Esophagus squamous epithelium (tissue), 4 donors: Measurements from ENCODE around the gene RFPL3.

Source experiments
- POLR2A ChIP-seq, 4 donors: fragments of 450-650 bp; IDR thresholded peaks; one replicate each; pipeline ENCODE4 v1.6.1; 2017; ENCODE audit warnings: antibody characterized with exemption in 4 of 4, mild to moderate bottlenecking in 4 of 4, moderate library complexity in 3 of 4
- TF ChIP-seq, protein P1 (sequence below), 6 experiments: fragments of 450-650 bp in 4 of 6; fragments of 200-600 bp in 2 of 6; sonication (generic) in 2 of 6; IDR thresholded peaks; one replicate each; pipeline ENCODE4 v1.5.1; 2016 to 2019; ENCODE audit warnings: antibody characterized with exemption in 6 of 6, mild to moderate bottlenecking in 4 of 6, moderate library complexity in 4 of 6

DNA sequence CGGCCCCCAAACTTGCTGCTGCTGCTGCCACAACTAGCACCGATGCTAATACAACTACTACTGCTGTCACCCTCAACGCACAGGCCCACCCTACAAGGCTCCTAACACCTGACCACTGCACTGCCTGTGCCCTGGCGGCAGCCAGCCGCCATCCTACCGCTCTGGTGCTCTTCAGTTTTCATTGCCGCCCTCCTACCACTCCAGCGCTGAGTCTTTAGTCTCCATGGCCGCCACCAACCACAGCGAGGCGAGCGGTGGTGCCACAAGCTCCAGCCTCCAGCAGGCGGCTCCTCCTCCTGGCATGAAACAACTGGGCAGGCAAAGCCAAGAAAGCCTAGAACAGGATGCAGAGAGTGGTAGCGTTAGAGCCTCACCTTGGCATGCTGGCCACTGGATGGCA, 5.0 kb upstream of the RFPL3 start:
- TF ChIP-seq, protein P1, sequence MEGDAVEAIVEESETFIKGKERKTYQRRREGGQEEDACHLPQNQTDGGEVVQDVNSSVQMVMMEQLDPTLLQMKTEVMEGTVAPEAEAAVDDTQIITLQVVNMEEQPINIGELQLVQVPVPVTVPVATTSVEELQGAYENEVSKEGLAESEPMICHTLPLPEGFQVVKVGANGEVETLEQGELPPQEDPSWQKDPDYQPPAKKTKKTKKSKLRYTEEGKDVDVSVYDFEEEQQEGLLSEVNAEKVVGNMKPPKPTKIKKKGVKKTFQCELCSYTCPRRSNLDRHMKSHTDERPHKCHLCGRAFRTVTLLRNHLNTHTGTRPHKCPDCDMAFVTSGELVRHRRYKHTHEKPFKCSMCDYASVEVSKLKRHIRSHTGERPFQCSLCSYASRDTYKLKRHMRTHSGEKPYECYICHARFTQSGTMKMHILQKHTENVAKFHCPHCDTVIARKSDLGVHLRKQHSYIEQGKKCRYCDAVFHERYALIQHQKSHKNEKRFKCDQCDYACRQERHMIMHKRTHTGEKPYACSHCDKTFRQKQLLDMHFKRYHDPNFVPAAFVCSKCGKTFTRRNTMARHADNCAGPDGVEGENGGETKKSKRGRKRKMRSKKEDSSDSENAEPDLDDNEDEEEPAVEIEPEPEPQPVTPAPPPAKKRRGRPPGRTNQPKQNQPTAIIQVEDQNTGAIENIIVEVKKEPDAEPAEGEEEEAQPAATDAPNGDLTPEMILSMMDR (IDR thresholded peaks at IDR 0.05) = no peak
- no peak for TF ChIP-seq POLR2A (IDR thresholded peaks at IDR 0.05)
